SIG-M5 (cell line): ENCODE data around the gene NOX3.
"Not testable (repeated sequence)": the region's sequence is repeated elsewhere in the genome, so short reads cannot be mapped to it uniquely, and the experiment has no call there.

ENCODE experiments used
- DNase-seq: peaks from one replicate; lab custom pipeline; 2025; lab: John Stamatoyannopoulos, UW

Gene NOX3

DNA sequence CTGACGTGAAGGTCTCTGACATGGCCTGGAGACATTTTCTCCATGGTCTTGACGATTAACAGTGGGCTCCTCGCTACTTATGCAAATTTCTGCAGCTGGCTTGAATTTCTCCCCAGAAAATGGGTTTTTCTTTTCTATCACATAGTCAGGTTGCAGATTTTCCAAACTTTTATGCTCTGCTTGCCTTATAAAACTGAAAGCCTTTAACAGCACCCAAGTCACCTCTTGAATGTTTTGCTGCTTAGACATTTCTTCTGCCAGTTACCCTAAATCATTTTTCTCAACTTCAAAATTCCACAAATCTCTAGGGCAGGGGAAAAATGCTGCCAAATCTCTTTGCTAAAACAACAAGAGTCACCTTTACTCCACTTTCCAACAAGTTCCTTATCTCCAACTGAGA is 12.9 kb upstream of the NOX3 start:
- not testable (repeated sequence) for DNase-seq

DNA sequence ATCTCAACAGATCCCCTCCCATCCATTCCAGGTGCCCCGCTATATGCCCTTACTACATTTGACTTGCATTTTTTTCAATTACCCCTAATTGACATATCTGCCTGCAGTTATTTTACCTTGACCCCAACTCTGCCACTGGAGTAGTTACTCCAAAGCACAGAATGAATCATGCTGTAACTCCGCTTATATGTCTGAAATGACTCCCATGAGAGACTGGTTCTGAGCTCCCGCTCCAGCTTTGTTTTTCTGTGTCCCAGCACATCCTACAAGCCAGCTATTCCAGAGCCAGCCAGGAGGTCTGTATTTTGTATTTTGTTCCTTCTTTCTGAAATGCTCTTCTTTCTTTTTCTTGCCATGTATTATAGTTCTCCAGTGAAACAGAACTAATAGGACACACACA is 10.9 kb upstream of the NOX3 start:
- no peak for DNase-seq

DNA sequence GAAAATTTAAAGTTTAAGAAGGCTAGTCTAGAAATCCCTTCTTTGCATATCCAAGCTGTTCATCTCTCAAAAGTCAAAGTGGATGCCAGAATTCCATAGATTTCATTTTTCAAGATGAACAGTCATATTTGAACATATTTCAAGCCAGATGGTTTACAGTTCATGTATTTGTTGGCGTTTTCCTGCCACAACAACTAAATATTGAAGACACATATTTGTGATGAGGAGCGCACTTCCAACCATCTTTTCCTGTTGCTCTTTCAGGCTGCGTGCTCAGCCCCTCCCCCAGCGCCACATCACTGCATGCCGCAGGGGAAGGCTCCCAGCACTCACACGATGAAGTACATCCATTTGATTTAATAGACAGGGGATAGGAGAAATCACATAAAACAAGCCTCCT is 5.9 kb upstream of the NOX3 start:
- no peak for DNase-seq

DNA sequence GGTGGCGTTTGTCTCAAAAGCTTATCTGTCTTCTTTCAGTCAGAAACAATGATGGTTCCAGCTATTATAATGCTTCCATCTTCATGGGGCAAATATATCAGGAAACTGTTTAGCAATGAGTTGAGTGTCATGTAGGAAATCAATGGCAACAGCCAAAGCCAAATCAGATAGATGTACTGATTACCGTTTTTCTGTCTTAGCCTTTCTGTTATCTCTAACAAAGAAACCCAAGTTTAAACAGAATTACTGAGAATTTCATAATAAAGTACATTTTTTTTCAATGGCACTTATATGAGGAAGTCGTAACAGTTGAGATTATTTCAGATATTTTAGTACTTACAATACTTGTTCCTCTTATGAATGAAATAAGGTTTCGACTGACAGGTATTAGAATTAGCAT is 1.2 kb downstream of the NOX3 start:
- no peak for DNase-seq

DNA sequence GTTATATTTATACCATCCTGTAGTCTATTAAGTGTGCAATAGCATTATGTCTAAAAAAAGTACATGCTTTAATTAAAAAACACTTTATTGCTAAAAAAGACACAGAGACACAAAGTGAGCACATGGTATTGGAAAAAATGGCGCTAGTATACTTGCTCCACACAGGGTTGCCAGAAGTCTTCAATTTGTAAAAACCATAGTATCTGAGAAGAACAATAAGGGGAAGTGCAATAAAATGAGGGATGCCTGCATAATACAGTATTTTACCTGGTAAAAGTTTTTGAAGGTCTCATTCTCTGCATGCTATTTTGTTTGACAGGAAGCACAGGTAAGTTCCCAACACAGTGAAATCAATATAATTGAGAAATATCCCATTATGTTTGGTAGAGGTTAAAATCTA is 1.6 kb downstream of the NOX3 start:
- no peak for DNase-seq

DNA sequence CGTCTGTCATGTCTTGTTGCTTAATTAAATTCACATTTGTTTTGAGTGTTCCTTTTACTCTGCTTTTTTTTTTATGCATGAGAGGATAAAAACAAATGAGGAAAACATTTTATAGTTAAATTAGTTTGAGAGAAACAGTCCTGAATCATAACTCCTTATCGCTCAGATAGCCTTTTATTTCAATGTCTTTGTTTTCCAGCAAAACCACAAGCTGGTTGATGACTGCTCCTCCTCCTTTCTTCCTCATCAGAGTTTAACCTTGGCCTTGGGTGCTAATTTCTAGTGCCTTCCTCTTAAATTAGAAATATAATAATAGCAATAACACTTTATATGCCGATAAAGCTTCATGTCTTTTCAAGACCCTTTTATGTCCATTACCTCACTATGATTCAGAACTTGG is 3.1 kb downstream of the NOX3 start:
- no peak for DNase-seq

DNA sequence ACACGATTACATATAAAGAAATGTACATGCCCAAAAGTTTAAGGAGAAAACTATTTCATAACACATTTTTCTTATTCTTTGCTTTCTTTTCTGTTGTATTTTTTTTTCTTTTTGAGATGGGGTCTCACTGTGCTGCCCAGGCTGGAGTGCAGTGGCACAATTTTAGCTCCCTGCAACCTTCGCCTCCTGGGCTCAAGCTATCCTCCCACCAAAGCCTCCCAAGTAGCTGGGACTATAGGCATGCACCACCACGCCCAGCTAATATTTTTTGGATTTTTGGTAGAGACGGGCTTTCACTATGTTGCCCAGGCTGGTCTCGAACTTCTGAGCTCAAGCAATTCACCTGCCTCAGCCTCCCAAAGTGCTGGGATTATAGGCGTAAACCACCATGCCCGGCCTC is 4.1 kb downstream of the NOX3 start:
- DNase-seq, result not testable (repeated sequence)

DNA sequence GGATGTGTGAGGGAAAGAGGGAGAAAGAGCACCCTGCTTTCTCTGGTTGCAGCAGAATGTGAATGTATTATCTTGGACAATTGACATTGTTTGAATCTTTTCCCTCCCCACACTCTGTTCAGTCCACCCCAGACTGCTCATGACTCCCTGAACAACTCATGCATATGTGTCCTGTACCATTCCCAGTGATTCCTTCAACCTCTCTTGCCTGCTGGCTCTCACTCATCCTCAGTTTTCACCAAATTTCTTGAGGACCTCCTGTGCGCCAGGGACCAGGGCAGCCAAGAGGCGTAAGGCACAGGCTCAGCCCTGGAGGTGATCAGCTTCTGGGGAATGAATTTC is 5.4 kb downstream of the NOX3 start:
- no peak for DNase-seq

DNA sequence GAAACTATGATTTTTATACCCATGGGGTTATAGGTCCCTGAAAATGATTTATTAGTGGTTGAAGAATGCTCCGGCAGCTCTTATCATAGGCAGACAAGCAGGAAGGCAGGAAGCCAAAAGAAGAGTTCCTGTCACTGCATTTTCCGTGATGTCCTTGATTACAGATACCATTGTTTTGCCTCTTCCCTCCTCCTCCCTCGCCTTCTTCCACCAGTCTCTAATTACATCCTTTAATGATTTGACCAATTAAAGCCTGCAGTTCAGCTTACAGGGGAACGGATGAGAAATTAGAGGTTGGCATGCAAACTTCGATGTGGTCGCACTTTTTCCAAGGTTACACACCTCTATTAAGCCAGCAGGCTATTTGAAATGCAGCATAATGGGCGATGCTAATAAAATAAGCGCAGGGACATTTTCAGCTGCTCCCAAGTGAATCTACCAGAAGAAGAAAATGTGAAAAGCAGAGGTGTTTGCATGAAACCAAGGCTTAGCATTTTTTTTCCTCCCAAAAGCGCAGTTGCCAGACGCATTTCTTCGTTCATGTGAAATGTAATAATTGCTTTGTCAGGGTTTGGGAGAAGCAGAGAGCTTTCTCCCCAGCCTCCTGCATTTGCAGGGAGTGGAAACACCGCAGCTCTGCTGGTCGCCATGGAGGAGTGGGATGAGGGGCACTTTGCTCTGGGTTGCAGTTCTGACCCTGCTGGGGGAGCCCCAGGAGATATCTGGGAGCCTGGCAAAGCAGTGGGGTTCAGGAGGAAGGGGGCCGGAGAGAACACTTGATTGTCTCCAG is 6.0 kb downstream of the NOX3 start:
- no peak for DNase-seq

DNA sequence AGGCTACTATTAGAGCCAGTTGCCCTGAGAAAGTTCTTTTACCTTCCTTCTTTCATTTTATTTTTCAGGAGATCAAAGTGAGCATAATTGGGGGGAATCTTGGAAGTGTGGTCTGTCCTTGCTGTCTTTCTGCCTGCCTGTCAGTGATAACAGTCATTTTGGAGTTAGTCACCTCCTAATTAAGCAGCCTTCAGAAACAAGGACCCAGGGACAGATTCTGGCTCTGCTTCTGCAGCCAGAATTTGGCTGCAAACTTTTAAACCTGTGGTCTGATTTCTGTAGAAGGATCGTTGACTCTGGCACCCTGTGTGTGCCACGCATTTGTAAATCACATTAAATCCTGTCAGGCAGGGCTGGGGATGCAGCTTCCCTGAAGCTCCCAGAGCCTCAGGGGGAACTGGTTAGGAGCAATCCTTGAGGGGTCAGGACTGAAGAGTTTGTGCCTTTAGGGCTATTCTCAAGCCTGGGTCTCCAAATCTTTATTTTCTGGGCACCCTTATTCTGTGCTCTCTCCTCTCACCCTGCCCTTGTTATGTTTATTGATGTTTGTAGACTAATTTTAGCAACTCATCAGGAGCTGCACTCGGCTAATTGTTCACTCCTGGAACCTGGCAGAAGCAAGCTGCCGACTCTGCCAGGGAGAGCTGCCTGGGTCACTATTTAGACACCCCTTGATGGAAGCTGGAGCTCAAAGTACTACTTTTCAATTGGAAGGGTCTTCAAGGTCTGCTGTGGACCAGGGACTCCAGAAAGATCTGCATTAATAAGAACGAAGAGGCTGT is 6.8 kb downstream of the NOX3 start:
- DNase-seq, result no peak

DNA sequence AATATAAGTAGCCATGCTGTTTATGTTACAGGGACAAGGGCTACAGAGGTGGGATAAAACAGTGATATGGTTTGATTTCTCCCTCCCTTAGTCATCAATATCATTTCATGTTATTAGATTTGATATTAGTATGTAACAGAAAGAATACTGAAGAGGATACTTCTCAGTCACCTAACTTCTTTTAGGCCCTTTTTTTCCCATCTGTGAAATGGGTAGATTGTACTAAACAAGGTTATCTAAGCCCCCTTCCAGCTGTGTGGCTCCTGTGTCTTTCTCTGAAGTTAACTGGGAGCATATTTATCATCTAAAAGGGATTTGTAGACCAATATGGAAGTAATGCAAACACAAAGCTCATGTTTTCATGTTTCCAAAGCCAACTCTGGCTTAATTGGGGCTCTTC is 7.7 kb downstream of the NOX3 start:
- DNase-seq, result no peak

DNA sequence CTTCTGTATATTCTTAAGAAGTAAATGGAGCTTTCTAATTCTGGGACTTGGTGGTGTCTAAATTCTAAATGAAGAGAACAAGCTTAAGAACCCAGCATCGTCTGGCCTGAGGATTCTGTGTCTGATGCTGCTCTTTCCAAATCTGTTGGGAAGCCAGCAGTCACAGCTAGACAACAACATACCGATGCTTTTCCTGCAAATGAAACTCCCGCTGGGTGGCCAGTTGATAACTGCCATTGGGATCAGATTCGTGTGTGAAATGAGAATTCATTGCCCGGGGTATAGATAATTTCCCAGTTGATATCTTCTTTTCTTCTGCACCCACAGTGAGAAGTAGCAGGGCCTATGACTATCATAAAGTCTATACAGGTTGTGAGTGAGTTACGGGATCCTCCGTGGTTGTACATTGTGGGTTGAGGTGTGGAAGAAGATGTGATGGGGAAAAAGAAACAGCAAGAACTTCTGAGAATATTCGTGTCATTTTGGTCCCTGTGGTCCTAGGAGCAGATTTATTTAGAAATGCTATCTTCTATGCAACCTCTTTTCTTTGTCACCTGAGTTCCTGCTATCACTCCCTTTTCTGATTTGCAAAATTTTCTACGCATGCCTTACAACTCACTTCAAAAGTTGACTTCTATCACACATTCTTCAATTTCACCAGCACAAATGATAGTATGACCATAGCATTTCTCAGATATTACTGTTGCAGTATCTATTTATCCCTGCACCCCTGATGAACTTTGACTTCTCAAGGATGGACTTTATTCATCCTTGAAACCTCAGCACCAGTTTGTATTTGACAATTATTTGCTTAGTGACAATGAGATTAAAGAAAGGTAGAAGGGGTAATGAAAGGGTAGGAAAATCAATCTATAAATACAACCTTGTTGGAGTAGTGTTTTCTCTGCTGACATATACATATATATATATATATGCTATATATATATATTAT is 10.4 kb downstream of the NOX3 start:
- DNase-seq, result no peak

DNA sequence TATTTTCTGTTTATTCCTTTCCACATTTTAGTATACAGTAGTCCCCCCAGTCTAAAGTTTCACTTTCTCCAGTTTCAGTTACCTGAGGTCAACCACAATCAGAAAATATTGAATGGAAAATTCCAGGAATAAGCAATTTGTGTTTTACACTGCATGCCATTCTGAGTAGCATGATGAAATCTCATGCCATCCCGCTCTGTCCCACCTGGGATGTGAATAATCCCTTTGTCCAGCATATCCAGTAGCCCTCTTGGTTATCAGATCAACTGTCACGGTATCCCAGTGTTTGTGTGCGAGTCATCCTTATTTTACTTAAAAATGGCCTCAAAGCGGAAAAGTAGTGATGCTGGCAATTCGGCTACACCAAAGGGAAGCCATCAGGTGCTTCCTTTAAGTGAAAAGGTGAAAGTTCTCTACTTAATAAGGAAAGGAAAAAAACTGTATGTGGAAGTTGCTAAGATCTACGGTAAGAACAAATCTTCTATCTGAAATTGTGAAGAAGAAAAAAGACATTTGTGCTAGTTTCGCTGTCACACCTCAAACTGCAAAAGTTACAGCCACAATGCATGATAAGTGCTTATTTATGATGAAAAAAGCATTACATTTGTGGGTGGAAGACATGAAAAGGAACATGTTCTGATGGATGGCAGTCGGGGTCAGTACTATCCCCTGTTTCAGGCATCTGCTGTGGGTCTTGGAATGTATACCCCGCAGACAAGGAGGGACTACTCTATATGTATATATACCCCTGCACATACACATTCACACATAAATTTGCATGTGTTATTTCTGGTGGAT is 11.3 kb downstream of the NOX3 start:
- DNase-seq, result no peak

DNA sequence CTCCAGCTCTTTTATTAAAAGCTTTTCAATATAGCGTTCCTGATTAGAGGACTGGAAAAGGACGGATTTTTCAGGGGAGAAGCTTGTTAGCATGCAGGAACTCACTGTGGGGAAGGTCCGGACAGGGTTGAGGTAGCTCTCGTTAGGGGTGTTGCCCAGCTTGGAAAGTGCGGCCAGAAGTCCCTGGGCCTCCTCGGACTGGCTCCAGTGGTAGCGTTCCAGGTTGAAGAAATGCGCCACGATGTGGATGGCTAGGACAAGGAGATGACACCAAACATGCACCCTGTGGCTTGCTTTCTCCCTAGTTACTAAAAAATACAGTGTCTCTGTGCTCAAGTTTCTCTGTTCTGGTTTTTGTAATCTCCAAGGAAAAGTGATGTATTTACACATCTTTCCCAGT is 12.5 kb downstream of the NOX3 start:
- no peak for DNase-seq

DNA sequence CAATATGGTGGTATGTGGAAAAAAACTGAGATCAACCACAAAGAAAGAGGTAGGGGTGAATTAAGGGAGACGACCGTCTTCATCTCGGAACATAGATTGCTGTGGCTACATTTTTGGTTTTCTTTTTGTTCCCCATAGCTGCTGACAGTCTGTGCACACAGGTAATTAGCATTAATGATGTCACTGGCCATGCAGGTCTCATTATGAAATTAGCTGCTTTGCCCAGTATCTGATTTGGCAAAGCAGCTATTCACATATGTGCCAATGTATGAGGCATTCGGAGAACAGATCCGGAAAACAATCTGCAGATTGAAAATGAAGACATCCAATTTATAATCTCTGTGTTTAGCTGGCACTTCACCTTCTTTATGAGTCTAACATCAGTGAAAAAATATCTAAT is 13.1 kb downstream of the NOX3 start:
- no peak for DNase-seq

DNA sequence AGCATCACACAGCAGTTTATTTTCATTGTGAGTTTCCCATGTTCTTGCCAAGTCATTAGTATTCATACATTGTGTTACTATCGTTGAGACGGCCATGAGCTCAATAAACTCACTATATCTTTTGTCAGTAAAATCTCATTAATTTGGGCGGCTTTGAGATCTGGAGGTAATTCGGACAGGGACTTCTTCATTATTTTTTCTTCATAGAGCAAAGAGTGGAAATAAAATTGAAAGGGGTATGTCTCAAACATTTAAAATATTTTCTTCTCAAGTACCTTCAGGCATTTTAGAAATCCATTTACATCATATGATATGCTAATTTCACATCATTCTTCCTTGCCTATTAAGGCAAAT is 14.6 kb downstream of the NOX3 start:
- no peak for DNase-seq

DNA sequence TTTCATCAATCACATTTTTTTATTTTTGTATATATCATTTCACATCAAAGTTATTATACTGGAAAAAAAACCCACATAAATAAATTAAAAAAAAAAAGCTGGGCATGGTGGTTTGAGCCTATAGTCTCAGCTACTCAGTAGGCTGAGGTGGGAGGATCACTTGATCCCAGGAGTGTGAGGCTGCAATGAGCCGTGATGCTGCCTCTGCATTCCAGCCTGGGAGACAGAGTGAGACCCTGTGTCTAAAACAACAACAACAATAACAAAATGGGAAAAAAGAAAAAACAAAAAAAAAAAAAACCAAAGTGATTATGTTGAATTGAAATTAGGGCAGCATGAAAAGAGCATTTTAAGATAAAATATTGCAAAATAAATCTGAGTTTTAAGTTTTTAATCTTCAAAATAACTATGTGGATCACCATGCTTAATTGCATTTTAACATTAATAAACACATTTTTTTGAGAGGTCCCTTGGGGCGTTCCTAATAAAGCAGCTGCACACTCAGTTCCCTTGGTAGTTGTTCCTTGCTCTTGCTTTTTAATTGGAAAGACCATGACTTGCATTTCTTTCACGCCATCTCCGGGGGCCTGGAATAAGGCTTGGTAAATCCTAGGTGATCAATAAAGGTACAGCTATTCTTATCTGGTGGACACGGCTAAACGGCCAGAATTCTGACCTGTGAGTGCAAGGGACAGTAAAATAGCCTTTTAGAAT is 15.1 kb downstream of the NOX3 start:
- DNase-seq, result no peak

DNA sequence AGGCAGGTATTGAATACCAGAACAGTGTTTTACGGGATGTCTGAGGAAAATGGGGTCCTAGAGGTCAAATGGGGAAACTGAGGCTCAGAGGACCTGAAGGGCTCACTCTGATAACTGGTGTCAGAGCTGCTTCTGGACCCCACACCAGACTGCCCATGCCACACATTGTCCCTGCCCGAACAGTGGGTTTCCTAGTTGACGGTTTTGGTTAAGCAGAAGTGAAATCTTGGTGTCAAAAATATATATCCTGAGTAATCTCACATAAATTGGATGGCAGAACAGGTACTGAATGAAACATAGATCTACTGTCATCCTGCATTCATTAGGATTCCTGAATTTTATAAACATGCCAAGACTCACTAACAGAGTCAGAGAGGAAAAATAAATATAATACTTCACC is 16.3 kb downstream of the NOX3 start:
- DNase-seq, result no peak

DNA sequence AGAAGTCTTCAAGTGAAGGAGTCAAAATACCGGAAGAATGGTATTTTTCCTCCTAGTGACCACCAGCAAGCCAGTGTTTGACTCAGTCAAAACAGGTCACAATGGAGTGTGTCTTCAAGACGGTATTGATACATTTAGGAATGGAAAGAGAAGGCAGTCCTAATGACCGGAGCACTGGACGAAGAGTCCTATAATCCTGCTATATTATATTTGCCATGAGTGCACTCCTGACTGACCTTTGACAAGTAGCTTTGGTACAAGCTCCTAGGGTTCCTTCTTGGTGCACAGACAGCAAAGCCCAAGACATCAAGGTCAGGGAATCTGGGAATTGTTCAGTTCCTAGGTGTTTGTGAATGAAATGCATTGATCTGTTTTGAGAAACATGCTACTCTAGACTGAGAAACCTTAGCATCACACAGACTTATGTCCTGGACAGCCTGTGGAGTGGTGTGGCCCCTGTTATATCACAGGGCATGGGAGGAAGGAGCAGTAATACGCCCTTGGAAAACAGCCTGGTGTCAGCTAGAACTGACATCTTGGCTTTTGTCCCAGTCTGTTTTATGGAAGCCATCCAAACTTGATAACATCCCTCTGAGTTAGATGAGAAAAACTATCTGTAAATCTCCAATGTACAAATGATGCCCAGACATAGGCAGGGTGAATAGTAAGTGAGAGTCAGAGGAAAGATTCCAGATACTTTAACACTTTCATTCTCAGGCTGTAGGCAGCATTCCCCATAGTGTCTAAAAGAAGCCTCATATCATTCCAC is 18.5 kb downstream of the NOX3 start:
- no peak for DNase-seq

DNA sequence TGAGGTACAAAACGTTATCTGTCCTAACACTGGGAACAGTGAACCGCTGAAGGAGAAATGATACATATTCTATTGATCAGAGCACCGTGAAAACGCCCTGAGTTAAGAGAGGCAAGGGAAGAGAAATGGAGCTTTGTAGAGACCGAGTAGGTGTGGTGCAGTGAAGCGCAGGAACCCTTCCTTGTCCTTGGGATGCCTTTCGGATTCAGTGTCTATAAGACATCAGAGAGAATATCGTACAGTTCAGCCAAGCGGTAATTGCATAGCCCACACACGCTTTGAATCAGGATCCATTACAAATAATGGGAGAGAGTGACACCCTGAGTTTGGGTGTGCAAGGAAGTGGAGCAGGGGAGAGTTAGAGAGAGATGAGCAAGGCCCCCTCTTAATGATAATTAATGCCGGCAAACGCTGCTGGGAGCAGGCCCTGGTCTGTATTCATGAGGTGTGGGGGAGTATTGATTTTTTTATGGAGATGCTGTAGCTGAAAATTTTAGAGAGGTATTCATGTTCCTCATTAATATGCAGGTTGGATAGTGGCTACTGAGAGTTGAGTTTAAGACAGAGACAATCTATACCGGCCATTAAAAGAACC is 20.7 kb downstream of the NOX3 start:
- no peak for DNase-seq
